Stimulated activated CD8-positive, alpha-beta memory T cell treated with anti-CD3 and anti-CD28 coated beads, Interleukin-15, amount 100 ng/mL, for 48 hours (primary cell): ENCODE results near the gene ALPK3.

Experiments used
- DNase-seq, 2 donors: peaks; one replicate each; pipeline ENCODE4 v3.0.0-alpha.2; 2020; ENCODE audit warnings: low read depth in 2 of 2

The ALPK3 gene

GRCh38 chr15:84921121-84921520, 104.0 kb downstream of the ALPK3 start:
- no peak for DNase-seq

GRCh38 chr15:84922530-84922929, 105.4 kb downstream of the ALPK3 start:
- DNase-seq: no peak
